Measurements from ENCODE around the gene OLFML2A. TPM values are rescaled to one million over a fixed set of nuclear protein-coding genes. Genes with fewer than 3 reads are reported as not detected.

OLFML2A gene
- total RNA-seq, 1 experiment from 2014 or later, result 5.8 TPM

DNA sequence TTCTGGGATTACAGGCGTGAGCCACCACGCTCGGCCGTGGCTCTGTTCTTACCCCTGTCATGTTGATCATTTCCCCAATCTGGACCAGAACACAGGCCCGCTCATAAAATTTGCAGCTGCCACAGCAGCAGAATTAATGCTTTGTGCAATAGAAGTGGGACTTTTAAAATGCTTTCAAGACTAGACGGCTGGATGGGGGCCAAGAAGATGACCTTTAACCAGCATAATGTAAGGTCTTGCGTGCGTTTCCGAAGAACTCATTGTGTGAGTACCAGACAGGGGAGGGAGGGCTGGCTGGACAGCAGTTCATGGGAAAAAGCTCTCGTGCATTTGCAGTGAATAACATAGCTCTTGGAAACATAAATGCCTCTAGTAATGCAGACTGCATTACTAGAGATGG, 72.9 kb downstream of the OLFML2A start:
- no peak for DNase-seq
- Histone ChIP-seq H3K79me1 (ENCODE audit: insufficient read depth, low read depth, low read length, poor library complexity, severe bottlenecking) (no peaks in the 10 kb centered on the region), H3K79me2 (ENCODE audit: insufficient read depth, low read length) (no peaks in the 10 kb centered on the region), H3K9me3 (ENCODE audit: control insufficient read depth, low read depth, low read length) (no peaks in the 10 kb centered on the region), H3K4ac (ENCODE audit: low read depth, low read length) (no peak overlapping the region), H3K23me2 (ENCODE audit: insufficient read length, low read depth, low read length, poor library complexity, severe bottlenecking) (peaks cover 3% of the 10 kb centered on the region), H2BK12ac (ENCODE audit: insufficient read length, low read depth, low read length) (no peak overlapping the region), H2AK5ac (ENCODE audit: insufficient read length, low read length) (no peak overlapping the region), H2BK5ac (ENCODE audit: insufficient read length, low read length) (no peak overlapping the region), H3K27ac (ENCODE audit: insufficient read length, low read depth, low read length) (no peak overlapping the region), H3K9ac (ENCODE audit: extremely low read depth, insufficient read length, low read length) (no peak overlapping the region), H2BK15ac (ENCODE audit: low read depth, low read length) (no peak overlapping the region), H4K91ac (ENCODE audit: insufficient read length, low read depth, low read length) (no peak overlapping the region), H2BK120ac (ENCODE audit: low read depth, low read length, poor library complexity, severe bottlenecking) (no peak overlapping the region), H3K27me3 (ENCODE audit: insufficient read depth, low read length) (no peaks in the 10 kb centered on the region), H3T11ph (ENCODE audit: low read length) (no peak overlapping the region), H4K8ac (replicated peaks; ENCODE audit: insufficient read length, low read depth, low read length) (no peak overlapping the region), H3K4me2 (ENCODE audit: insufficient read depth, insufficient read length, low read length) (no peak overlapping the region), H3K14ac (ENCODE audit: insufficient read depth, low read length) (no peak overlapping the region), H3K23ac (ENCODE audit: insufficient read length, low read depth, low read length) (no peak overlapping the region), H3K4me1 (ENCODE audit: insufficient read depth, low read length) (peaks cover 3% of the 10 kb centered on the region; the same call in 1 of the 2 replicates), H2BK20ac (ENCODE audit: low read depth, low read length, poor library complexity, severe bottlenecking) (no peak overlapping the region), H4K5ac (ENCODE audit: insufficient read length, low read depth, low read length) (no peak overlapping the region), H3K56ac (ENCODE audit: insufficient read length, low read depth, low read length) (no peak overlapping the region), H4K20me1 (ENCODE audit: control insufficient read depth, insufficient read depth, insufficient read length) (no peaks in the 10 kb centered on the region), H3K18ac (ENCODE audit: insufficient read length, low read depth, low read length) (no peak overlapping the region), H2AFZ (ENCODE audit: low read length) (no peak overlapping the region)
- no peaks in the 10 kb centered on the region; a peak in 1 of 7 replicates for H3K36me3 Mint-ChIP-seq (ENCODE audit: insufficient read depth in 1 of 3, low read depth in 3 of 3)
- H3K9me3 Mint-ChIP-seq, result no peaks in the 10 kb centered on the region
- H3K27ac Mint-ChIP-seq, result no peak overlapping the region; a peak in 1 of 7 replicates
- no peak overlapping the region for H3K4me3 Mint-ChIP-seq
- WGBS (ENCODE audit: extremely low coverage, insufficient read length, low lambda C conversion rate), result no CpG with 5 or more reads among the region's 10 CpGs
- TF ChIP-seq, protein P1, sequence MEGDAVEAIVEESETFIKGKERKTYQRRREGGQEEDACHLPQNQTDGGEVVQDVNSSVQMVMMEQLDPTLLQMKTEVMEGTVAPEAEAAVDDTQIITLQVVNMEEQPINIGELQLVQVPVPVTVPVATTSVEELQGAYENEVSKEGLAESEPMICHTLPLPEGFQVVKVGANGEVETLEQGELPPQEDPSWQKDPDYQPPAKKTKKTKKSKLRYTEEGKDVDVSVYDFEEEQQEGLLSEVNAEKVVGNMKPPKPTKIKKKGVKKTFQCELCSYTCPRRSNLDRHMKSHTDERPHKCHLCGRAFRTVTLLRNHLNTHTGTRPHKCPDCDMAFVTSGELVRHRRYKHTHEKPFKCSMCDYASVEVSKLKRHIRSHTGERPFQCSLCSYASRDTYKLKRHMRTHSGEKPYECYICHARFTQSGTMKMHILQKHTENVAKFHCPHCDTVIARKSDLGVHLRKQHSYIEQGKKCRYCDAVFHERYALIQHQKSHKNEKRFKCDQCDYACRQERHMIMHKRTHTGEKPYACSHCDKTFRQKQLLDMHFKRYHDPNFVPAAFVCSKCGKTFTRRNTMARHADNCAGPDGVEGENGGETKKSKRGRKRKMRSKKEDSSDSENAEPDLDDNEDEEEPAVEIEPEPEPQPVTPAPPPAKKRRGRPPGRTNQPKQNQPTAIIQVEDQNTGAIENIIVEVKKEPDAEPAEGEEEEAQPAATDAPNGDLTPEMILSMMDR (conservative IDR thresholded peaks at IDR 0.05), result no peak
- peaks cover 4 to 16% of the 10 kb centered on the region in 2 experiments for H3K4me1 Mint-ChIP-seq
- H3K27me3 Mint-ChIP-seq (ENCODE audit: low read depth), result no peaks in the 10 kb centered on the region; the same call in 1 of the 2 replicates
